ENCODE measurements around the gene SULT2B1.
A peak's percentile ranks its signal among the peaks of the same experiment; 100 is the strongest.
"Not testable (repeated sequence)": the region's sequence is repeated elsewhere in the genome, so short reads cannot be mapped to it uniquely, and the experiment has no call there.

Gene SULT2B1

DNA sequence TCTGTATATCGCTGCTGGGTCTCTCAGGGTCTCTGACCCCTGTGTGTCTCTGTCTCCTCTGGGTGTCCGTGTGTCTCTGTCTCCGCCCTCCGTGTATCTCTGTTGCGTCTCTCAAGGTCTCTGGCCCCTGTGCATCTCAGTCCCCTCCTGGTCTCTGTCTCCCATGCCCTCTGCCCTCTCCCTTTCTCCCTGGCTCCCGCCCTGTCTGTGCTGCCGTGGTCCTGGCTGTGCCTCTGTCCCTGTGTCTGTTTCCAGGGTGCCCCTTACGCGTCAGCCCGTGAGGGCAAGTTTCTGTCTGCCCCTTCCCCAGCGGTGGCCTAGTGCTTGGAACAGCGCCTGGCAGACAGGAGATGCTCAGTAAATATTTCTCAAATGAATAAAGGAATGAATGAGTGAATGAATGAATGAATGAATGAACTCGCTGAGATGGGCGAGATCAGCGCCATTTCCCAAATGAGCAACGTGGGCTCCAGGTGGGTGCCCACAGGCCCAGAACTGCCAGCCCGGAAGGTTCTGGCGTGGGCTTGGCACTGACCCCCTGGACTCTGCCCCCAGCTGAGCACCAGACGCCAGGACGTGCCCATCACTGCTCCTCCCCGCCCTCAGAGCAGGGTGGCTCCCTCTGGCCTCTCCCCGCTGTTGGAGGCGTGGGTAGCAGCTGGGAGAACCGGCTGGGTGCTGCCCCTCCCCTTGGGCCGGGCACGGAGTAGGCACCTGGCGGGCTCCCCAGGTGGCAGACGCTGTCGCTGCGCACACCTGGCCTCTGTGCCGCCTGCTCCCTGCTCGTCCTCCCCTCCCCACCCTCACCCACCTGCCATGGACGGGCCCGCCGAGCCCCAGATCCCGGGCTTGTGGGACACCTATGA is at the start of gene SULT2B1:
SULT2B1 (plus strand) TSS at position 736 of the 866 bp plus-strand sequence; CDS start at position 817, 81 bp downstream.
- no peak for DNase-seq (ENCODE audit: low read depth)

DNA sequence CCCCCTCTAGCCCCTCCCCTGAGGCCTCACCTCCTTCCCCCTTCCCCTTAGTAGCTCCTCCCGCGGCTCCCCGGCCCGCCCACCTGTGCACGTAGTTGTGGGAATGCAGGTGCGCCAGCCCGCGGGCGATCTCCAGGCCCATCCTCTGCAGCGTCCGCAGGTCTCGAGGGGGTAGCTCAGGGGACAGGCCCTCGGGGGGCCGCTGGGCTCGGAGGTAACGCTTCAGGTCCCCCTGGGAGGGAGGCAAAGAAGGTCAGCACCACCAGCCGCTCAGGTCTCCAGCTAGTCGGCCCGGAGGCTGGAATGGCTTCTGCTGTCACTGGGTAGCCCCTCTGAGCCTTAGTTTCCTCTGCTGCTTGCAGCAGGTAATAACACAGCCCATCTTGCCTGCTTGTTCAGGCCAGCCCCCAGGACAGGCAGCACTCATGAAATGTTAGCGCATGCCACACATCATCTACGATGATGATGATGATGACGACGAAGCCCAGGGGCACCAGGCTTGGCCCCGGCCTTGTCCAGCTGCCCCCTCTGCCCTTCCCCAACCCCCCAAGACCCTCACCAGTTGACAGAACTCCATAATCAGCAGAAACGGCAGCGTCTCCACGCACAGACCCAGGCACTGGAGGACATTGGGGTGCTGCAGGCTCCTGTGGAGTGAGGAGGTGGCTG is 49.5 kb upstream of the SULT2B1 start:
- DNase-seq (ENCODE audit: low read depth), result peak; percentile 63

DNA sequence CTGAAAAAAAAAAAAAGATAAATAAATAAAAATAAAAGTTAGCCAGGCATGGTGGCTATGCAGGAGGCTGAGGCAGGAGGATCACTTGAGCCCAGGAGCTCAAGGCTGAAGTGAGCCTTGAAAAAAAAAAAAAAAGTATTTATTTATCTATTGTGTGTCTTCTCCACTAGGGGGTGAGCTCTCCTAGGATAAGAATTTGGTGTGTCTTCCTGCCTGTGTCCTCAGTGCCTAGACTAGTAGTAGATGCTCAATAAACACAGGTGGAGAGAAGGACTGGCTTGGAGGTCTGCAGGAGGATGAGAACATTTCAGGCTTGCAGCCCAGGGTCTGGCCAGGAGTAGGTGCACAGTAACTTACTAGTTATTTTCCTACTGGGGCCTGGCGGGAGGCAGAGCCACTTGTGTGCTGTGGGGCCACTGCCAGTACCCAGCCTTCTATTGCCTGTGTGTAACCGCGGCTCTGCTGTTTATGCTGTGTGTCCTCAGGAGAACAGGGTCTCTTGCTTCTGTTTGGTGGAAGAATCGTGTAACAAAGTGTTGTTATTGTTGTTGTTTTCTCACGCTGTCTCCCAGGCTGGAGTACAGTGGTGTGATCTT is 45.7 kb upstream of the SULT2B1 start:
- DNase-seq (ENCODE audit: low read depth), result no peak

DNA sequence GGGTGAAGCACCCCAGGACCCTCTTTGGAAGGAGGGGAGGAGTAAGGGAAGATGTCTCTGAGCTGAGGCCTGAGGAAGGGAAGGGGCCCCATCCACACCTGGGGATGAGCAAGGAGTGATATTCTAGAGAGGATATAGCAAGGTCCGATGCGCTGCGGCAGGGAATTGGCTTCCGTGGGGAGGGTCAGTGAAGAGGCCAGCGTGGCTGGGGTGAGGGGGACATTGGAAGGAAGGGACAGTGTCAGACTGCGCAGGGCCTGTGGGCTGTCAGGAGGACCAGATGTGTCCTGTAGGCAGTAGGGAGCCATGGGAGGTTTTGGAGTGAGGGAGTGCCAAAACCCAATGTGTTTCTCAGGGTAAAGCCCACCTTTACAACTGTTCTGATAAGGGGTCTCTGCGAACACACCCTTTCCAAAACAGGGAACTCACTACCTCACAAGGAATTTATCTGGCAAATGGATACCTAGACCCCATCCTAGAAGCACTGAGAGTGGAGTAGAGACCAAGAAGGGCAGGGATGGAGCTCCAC is 44.0 kb upstream of the SULT2B1 start:
- DNase-seq (ENCODE audit: low read depth), result no peak

DNA sequence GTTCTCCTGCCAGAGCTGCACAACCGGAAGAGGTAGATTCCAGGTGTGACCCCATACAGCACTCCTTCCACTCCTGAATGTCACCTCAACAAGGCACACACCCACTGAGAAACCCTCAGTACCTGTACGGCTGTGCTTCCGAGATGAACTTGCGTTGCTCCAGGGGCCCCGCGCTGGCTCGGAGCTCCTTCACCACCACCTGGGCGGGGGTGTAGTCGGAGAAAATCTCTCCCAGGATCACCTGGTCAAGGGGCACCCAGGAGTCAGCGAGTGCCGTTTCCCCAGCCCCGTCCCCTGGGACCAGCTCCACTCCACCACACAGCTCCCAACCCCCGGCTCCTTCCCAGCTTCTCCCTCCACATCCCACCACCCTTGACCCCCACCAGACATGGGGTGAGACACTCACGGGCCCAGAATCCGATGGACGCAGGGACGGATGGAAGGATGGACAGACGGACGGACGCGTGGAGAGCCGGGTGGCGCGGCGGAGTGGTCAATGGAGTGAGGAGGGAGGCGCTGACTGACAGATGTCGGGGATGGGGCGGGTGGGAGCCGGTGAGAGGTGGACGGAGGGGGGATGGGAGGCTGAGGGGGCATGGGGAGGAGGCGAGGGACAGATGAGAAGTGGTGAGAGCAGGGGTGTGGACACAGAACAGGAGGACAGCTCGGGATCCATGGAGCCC is 43.1 kb upstream of the SULT2B1 start:
- no peak for DNase-seq (ENCODE audit: low read depth)

DNA sequence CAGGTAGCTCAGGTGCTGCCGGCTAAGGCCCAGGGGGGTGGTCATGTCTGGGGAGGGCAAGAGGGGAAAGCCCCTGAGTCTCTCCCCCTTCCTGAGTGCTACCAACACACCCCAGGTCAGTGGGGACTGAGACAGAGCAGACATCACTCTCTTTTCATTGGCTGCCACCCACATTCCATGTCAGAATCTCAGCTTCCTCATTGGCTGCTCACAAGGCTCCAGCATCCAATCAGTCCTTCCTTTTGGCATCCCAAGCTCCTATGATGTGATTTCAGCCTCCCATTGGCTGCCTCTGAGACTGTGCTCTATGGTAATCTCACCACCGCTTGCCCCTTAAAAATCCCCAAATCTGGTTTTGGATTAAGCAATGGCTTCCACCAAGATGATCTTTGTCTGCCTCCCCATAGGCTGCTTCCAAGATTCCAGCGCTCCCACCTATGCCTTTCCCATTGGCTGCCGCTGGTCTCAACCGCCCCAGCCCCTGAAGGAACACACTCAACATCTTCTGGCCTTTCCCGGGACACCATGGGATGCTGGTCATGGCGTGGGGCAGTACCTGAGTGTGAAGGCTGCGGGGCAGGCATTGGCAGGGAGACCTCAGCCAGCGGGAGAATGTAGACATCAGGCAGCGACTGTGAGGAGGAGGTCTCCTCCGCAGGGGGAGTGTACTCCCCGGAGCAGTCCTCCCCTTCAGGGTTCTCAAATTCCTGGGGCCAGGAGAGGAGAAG is 42.3 kb upstream of the SULT2B1 start:
- no peak for DNase-seq (ENCODE audit: low read depth)

DNA sequence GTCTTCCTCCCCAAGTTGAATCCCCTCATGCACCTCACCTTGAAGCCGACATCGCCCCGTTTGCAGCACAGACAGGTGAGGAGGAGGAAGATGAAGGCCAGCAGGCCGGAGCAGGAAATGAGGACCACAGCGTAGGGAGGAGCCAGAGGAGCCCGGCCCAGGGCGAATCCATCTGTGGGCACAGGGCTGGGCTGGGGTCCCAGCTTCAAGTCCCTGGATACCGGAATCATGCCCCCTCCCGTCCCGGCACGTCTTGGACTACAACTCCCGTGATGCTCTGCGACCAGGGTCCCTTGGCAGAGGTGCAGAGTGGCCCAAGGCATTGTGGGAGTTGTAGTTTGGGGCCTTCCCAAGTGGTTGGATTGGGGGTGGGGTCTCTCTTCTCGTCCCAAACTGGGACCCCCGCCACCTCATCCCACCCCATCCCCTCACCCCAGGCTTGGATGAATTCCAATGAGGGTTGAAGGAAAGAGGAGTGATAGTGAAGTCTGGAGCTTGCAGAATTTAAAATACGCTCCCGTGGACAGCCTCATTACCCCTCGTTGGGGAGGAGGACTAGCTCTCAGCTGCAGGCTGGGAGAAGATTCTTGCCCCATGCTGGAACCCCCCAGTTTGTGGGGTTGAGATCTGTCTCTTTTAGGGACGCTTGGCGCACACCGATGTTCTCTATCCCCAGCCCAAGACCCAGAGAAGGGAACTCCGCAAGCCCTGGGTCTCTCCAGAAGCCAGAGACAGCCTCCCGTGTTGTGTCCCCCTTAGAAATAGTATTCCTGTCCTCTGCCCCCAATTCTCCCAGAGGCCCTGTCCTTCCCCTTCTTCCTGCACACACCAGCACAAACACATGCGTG is 41.3 kb upstream of the SULT2B1 start:
- DNase-seq (ENCODE audit: low read depth), result peak; percentile 69

DNA sequence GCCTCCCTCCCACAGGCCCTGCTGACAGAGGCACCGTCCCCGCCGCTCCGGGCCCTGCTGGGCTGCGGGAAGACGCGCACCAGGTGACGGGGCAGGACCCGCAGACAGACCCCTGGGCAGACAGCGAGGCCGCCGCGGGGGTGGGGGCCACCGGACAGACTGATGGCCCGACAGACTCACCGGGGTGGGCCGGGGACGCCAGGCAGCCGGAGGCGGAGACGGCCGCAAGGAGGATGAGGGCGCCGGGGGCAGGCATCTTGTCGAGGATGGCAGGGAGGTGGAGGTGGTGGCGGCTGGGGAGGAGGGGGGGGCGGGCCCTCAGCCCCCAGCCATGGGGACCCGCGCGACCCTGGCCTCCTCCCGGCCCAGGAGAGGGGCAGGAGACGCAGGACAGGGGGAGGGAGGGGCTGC is 40.6 kb upstream of the SULT2B1 start:
- DNase-seq (ENCODE audit: low read depth), result no peak

DNA sequence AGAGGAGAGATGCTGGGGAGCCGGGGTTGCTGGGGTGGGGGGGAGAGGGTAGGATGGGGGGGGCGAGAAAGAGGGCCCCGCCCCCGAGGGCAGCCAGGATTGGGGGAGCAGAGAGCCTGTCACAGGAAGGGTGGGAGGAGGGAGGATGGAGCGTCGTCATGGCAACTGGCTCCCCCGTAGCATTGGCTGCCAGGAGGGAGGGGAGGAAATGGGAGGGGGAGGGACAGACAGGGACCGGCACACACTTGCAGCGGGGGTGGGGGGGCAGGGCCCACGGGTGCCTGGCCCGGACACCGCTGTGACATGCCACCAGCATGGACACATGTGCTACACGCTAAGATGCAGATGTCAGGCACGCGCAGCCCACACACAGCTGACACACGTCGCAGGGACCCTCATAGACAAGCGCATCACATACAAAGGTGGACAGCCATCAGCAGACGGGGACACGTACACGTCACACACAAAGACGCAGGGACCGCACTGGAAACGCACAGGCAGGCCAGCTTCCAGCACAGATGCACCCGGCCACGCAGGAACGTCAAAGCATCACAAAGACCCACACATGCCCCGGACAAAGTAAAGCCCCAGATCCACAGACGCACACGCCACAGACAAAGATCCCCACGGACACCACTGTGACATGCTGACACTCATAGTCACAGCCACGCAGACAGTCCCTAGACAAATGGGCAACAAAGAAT is 40.0 kb upstream of the SULT2B1 start, which contains the start of gene LMTK3:
LMTK3 (minus strand) TSS at position 36 of the 704 bp plus-strand sequence. CDS start 259 bp downstream, outside the sequence.
- peak; percentile 71 for DNase-seq (ENCODE audit: low read depth)

DNA sequence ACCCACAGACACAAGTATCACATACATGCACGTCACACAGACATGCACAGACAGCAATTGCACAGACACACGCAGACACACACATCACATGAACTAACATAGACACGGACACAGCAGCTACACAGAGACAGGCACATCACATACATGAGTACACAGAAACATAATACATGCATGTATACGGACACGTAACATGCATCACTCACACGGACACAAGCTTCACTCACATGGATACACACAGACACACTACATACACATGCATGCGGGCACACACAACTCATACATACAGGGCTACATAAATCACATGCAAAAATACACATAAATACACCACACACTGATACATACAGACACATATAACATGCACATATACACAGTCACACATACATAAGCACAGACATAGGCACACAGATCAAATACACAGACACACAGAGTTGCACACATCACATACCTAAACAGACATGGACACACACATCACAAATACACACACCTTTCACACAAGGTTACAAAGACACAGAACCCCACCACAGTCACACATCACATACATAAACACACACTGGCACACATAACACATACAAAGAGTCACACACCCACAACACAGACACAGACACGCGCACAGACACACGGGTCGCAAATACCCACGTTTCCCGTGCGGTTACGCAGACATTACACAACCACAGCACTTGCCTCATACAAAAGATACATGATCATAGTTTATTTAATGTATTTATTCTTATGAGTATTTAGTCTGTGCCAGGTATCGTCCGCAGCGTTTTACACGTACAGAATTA is 39.3 kb upstream of the SULT2B1 start:
- no peak for DNase-seq (ENCODE audit: low read depth)

DNA sequence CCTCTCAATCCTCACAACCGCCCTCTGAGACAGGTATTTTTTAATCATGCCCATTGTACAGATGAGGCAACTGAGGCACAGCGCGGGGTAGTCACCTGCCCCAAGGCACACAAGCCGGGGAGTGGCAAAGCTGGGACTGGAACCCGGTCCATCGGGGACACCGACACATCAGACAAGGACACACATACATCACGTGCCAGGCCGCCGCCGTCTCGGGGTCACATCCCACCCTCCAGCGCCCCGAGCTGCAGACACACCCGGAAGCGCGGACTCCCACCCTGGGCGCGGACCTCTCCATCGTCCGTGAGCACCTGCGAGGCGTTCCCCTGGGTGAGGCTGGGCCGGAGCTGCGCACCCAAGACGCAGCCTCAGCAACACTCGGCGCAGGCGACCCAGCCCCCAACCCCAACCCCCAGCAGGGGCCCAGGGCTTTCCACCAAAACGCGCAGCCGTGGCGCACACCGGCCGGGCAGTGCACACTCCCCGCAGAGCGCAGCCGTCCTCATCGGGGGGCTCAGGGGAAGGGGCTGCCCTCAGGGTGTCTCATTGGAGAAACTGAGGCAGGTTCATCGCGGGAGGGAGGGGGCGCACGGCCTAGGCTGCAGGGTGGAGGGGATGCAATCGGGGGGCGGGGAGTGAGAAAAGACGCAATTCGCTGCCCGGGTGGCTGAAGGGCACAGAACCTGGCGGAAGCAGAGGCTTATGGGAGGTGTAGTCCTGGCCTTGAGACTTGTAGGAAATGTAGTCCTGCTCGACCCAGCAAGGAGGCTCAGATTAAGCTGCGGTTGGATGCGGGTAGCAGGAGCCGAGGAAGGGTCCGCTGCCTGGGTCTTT is 38.5 kb upstream of the SULT2B1 start:
- peak; percentile 62 for DNase-seq (ENCODE audit: low read depth)

DNA sequence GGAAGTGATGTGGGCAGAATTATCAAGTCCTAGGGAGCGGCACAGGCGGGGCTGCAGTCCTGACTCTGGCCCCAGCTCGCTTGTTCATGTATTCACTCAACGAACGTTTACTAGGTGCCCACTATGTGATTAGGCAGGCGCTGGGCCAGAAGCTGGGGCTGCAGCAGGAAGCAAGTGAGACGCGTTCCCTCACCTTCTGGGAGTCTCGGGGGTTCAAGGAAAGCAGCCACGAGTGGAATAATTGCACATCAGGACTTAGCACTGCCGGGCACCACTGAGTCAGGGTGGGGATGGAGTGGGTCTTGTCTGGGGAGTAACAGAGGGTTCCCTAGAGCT is 37.9 kb upstream of the SULT2B1 start:
- DNase-seq (ENCODE audit: low read depth), result no peak

DNA sequence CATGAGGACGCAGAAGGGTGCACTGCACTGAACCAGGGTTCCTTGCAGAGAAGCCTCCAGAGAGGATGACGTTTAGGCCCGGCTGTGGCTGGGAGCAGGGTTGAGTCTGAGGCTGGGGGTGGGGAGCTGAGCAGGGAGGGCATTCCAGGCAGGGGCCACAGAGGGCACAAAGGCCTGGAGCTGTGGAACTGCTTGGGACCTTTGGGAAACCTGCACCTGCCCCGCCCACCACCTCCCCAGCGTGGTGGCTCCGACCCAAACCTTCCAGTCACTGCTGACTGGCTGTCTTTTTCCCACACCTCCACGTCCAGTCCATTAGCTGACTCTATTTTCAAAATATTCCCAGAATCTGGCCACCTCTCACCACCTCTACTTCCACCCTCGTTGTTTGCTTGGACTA is 35.4 kb upstream of the SULT2B1 start:
- DNase-seq (ENCODE audit: low read depth), result no peak

DNA sequence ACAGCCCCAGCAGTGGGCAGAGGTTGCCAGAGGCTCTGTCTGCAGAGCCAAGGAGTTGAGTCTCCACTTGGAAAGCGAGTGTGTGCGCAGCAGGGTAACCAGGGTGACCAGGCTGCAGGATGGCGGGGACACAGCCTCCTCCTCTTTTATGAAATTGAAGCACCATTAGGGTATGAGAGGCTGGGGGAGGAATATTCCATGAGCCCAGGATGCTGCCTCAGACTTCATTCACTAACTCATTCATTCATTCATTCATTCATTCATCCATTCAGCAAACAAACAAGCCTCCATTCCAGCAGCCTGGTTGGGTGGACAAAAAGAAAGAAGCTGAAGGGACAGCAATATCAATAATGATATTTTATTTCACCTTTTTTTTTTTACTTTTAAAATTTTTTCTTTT is 33.8 kb upstream of the SULT2B1 start:
- DNase-seq (ENCODE audit: low read depth), result no peak

DNA sequence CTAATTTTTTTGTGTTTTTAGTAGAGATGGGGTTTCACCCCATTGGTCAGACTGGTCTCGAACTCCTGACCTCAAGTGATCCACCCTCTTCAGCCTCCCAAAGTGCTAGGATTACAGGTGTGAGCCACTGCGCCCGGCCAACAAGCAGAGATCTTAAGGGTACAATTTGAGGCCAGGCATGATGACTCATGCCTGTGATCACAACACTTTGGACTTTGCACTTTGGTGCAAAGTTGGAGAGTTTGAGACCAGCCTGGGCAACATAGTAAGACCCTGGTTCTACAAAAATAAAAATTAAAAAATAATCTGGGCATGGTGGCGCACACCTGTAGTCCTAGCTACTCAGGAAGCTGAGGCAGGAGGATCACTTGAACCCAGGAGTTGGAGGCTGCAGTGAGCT is 32.5 kb upstream of the SULT2B1 start:
- DNase-seq (ENCODE audit: low read depth), result not testable (repeated sequence)

DNA sequence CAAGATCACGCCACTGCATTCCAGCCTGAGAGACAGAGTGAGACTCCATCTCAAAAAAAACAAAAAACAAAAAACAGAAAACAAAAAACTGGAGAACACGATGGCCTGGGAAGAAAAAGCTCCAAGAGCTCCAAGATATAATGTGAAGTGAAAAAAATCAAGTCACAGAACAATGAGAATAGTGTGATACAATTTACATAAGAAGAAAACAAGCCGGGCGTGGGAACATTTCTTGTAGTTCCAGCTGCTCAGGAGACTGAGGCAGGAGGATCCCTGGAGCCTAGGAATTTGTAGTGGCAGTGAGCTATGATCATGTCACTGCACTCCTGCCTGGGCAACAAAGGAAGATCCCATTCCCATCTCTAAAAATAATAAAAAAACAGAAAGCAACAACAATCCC is 31.8 kb upstream of the SULT2B1 start:
- no peak for DNase-seq (ENCODE audit: low read depth)

DNA sequence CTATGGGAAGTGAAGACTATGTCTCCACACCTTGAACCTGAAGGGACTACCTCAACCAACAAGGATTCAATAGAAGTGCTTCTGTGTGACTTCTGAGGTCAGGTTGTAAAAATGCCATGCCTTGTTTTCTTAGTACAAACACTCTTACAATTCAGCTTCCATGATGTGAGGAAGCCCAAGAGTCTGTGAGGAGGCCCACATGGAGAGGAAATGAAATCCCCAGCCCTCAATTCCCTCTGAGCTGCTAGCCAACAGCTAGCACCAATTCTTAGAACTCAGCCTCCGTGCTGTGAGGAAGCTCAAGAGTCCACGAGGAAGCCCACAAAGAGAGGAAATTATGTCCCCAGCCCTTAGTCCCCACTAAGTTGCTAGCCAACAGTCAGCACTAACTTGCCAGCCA is 27.8 kb upstream of the SULT2B1 start:
- DNase-seq (ENCODE audit: low read depth), result no peak

DNA sequence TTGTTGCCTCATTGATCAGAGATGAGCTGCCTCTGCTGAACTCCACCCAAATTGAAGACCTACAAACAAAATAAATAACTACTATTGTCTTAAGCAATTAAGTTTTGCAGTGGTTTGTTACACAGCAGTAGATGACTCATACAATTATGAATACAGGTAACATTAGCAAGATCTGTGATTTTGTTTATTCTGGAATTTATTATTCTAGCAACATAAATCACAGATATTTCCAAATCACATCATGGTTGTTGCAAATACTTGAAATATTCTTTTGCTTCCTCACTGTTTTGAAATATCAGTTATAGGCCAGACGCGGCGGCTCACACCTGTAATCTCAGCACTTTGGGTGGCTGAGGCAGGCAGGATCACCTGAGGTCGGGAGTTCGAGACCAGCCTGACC is 27.2 kb upstream of the SULT2B1 start:
- no peak for DNase-seq (ENCODE audit: low read depth)
